Measurements from ENCODE around the gene HOXD4.

Gene HOXD4

GRCh38 chr2:176188774-176189680 lies 37.7 kb downstream of the HOXD4 start:
- DNase-seq (ENCODE audit: low read depth), result no peak

- no peak for DNase-seq (ENCODE audit: low read depth)
Measured at GRCh38 chr2:176189681-176190641, 38.6 kb downstream of the HOXD4 start.

- no peak for DNase-seq (ENCODE audit: low read depth)
Measured at GRCh38 chr2:176192351-176192750, 41.0 kb downstream of the HOXD4 start.

GRCh38 chr2:176193048-176193447 lies 41.7 kb downstream of the HOXD4 start:
- no peak for DNase-seq (ENCODE audit: low read depth)

- DNase-seq (ENCODE audit: low read depth), result no peak
Measured at GRCh38 chr2:176199902-176200301, 48.6 kb downstream of the HOXD4 start.

GRCh38 chr2:176200971-176201370 lies 49.6 kb downstream of the HOXD4 start:
- no peak for DNase-seq (ENCODE audit: low read depth)

- no peak for DNase-seq (ENCODE audit: low read depth)
Measured at GRCh38 chr2:176202491-176202890, 51.1 kb downstream of the HOXD4 start.

Measured in ELR (cell line).